GM21619 (cell line): ENCODE data around the gene FGA.
"Not testable (repeated sequence)": the region's sequence is repeated elsewhere in the genome, so short reads cannot be mapped to it uniquely, and the experiment has no call there.

Experiments used
- ATAC-seq: cut with Tn5 transposase; IDR thresholded peaks from one replicate; pipeline ENCODE4 v1.9.1; 2021; ENCODE audit not compliant: unreplicated experiment

Gene FGA

GRCh38 chr4:154608361-154609252 is 18.1 kb upstream of the FGA start:
- no peak for ATAC-seq

- ATAC-seq: no peak
Measured at GRCh38 chr4:154606728-154607723, 16.5 kb upstream of the FGA start.

- ATAC-seq: no peak
Measured at GRCh38 chr4:154604696-154605200, 14.2 kb upstream of the FGA start.

- no peak for ATAC-seq
Measured at GRCh38 chr4:154603033-154603943, 12.7 kb upstream of the FGA start.

- ATAC-seq: no peak
Measured at GRCh38 chr4:154602404-154603020, 12.0 kb upstream of the FGA start.

GRCh38 chr4:154597798-154598774 is 7.5 kb upstream of the FGA start:
- ATAC-seq: no peak

GRCh38 chr4:154597281-154597680 is 6.7 kb upstream of the FGA start:
- ATAC-seq: not testable (repeated sequence)

GRCh38 chr4:154595807-154596206 is 5.3 kb upstream of the FGA start:
- no peak for ATAC-seq

GRCh38 chr4:154594343-154594742 is 3.8 kb upstream of the FGA start:
- ATAC-seq: not testable (repeated sequence)

GRCh38 chr4:154593868-154594267 is 3.3 kb upstream of the FGA start:
- ATAC-seq: no peak

GRCh38 chr4:154591890-154592289 is 1.3 kb upstream of the FGA start:
- ATAC-seq: no peak

- no peak for ATAC-seq
Measured at GRCh38 chr4:154589296-154590197, 995 bp downstream of the FGA start.

- no peak for ATAC-seq
Measured at GRCh38 chr4:154588198-154588597, 2.3 kb downstream of the FGA start.

GRCh38 chr4:154586296-154587033 is 4.1 kb downstream of the FGA start:
- ATAC-seq: no peak

- ATAC-seq: no peak
Measured at GRCh38 chr4:154585369-154586018, 5.0 kb downstream of the FGA start.

- ATAC-seq: no peak
Measured at GRCh38 chr4:154584259-154584658, 6.3 kb downstream of the FGA start.

GRCh38 chr4:154583677-154584076 is 6.9 kb downstream of the FGA start:
- ATAC-seq: no peak
